ENCODE data around the gene GPR137. TPM values are rescaled to one million over a fixed set of nuclear protein-coding genes. Genes with fewer than 3 reads are reported as not detected.

The GPR137 gene
- total RNA-seq = 10 to 100 TPM; 26.2 to 26.7 TPM

GRCh38 chr11:64284962-64285884 lies at the start of gene GPR137:
GPR137 (plus strand) TSS chr11:64285848; CDS start chr11:64286525, 677 bp downstream.

GRCh38 chr11:64240435-64241240 lies 45.0 kb upstream of the GPR137 start, which contains the start of gene FKBP2:
FKBP2 (plus strand) TSS chr11:64241095; CDS start chr11:64242388, 1,293 bp downstream.

GRCh38 chr11:64246871-64247728 lies 38.5 kb upstream of the GPR137 start, which contains the start of gene PPP1R14B:
PPP1R14B (minus strand) TSS chr11:64246943; CDS start chr11:64246673, 270 bp downstream.

GRCh38 chr11:64251016-64251752 lies 34.5 kb upstream of the GPR137 start, which contains the start of gene PLCB3:
PLCB3 (plus strand) TSS chr11:64251530; CDS start chr11:64251650, 120 bp downstream.

GRCh38 chr11:64284048-64284961 lies 1.3 kb upstream of the GPR137 start, which contains the start of gene BAD:
BAD (minus strand) TSS chr11:64284665; CDS start chr11:64284368, 297 bp downstream.

GRCh38 chr11:64291262-64291751 lies 5.7 kb downstream of the GPR137 start, which contains the start of gene KCNK4:
KCNK4 (plus strand) TSS chr11:64291302; CDS start chr11:64293019, 1,717 bp downstream.

GRCh38 chr11:64299847-64300648 lies 14.4 kb downstream of the GPR137 start, which contains the start of gene CATSPERZ:
CATSPERZ (plus strand) TSS chr11:64300358; CDS start chr11:64300411, 53 bp downstream.

GRCh38 chr11:64305075-64305690 lies 19.5 kb downstream of the GPR137 start, which contains the start of gene ESRRA:
ESRRA (plus strand) TSS chr11:64305524; CDS start chr11:64307180, 1,656 bp downstream.

GRCh38 chr11:64317325-64317960 lies 31.8 kb downstream of the GPR137 start, which contains the start of gene TRMT112:
TRMT112 (minus strand) TSS chr11:64317559; CDS start chr11:64317526, 33 bp downstream.

GRCh38 chr11:64317961-64318765 lies 32.5 kb downstream of the GPR137 start, which contains the start of gene PRDX5:
PRDX5 (plus strand) TSS chr11:64318121; CDS start chr11:64318216, 95 bp downstream.

Other genes with a start within 250 kb of the GPR137 start
- gene FLRT1, start 249.9 kb upstream of the GPR137 start, total RNA-seq = not detected
- gene MACROD1, start 119.7 kb upstream of the GPR137 start, total RNA-seq = 10 to 100 TPM; 14.2 TPM
- gene STIP1, start 99.7 kb upstream of the GPR137 start, total RNA-seq = 100 to 1,000 TPM; 181 to 183 TPM
- gene FERMT3, start 79.1 kb upstream of the GPR137 start, total RNA-seq = 100 to 1,000 TPM; 203 to 209 TPM
- gene TRPT1, start 59.7 kb upstream of the GPR137 start, total RNA-seq = 10 to 100 TPM; 30.8 to 36.4 TPM
- 10 to 100 TPM; 76.7 to 80.2 TPM for gene NUDT22, start 59.6 kb upstream of the GPR137 start, total RNA-seq
- 10 to 100 TPM; 43.9 to 44.9 TPM for gene DNAJC4, start 55.3 kb upstream of the GPR137 start, total RNA-seq
- gene VEGFB, start 51.3 kb upstream of the GPR137 start, total RNA-seq = 10 to 100 TPM; 81.2 to 88.6 TPM
- 10 to 100 TPM; 28.4 to 28.8 TPM for gene FKBP2, start 44.8 kb upstream of the GPR137 start, total RNA-seq
- 10 to 100 TPM; 93.0 to 98.0 TPM for gene PPP1R14B, start 38.9 kb upstream of the GPR137 start, total RNA-seq
- 10 to 100 TPM; 11.4 to 11.9 TPM for gene PLCB3, start 34.3 kb upstream of the GPR137 start, total RNA-seq
- 10 to 100 TPM; 33.1 to 33.7 TPM for gene BAD, start 1.2 kb upstream of the GPR137 start, total RNA-seq
- gene KCNK4, start 5.5 kb downstream of the GPR137 start, total RNA-seq = not detected
- not detected for gene CATSPERZ, start 14.5 kb downstream of the GPR137 start, total RNA-seq
- gene ESRRA, start 19.7 kb downstream of the GPR137 start, total RNA-seq = 10 to 100 TPM; 34.1 to 37.7 TPM
- gene TRMT112, start 31.7 kb downstream of the GPR137 start, total RNA-seq = 100 to 1,000 TPM; 156 to 165 TPM
- 100 to 1,000 TPM; 110 to 116 TPM for gene PRDX5, start 32.3 kb downstream of the GPR137 start, total RNA-seq
- gene CCDC88B, start 54.4 kb downstream of the GPR137 start, total RNA-seq = 100 to 1,000 TPM; 115 to 126 TPM
- 10 to 100 TPM; 31.8 to 35.0 TPM for gene RPS6KA4, start 73.3 kb downstream of the GPR137 start, total RNA-seq